ENCODE results near the gene LEKR1.
"Not testable (repeated sequence)": the region's sequence is repeated elsewhere in the genome, so short reads cannot be mapped to it uniquely, and the experiment has no call there.

Gene LEKR1

DNA sequence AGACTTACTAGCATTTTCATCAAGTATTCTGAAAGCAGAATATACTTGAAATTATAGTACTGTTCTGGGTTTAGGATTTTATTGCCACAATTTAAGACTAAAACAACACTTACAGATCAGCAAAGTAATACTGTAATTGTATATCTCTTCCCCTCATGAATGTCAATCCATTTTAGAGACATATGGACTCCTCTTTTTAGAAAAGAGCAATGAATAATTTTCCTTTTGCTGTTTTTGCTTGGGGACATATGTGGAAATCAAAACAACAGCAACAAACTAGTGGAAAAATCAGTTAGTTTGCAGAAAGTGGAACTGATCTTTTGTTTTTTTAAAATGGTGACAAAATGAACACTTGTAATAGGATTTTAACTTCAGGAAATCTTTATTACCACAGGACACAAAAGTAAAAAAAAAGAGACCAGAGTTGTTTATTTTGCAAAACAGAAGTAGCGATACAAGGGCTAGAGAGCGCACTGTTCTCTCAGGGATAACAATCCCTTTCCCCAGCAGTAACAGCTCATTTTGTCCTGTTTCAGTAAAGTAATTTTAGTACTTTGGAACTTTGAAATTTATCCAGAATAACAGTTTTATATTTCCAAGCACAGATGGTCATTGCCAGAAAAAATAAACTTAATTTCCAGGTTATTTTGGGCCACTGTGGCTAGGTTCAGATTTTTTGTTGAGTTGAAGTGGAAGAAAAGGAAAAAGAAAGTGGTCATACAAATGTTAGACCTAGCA lies 17.1 kb downstream of the LEKR1 start:
- peaks cover 8% of the 10 kb centered on the region for H3K4me1 ChIP-seq (ENCODE audit: control insufficient read depth, low read depth, low read length)
- no peaks in the 10 kb centered on the region for H3K9me3 ChIP-seq (ENCODE audit: control insufficient read depth, low read depth, low read length)
- no peaks in the 10 kb centered on the region for H3K27me3 ChIP-seq (ENCODE audit: control insufficient read depth, insufficient read depth, low read length)
- no peak overlapping the region for H3K9ac ChIP-seq (ENCODE audit: low read length)
- no peaks in the 10 kb centered on the region for H3K36me3 ChIP-seq (ENCODE audit: control insufficient read depth, low read depth, low read length)
- H3K27ac ChIP-seq (ENCODE audit: low read length), result no peak overlapping the region
- H3K4me3 ChIP-seq (ENCODE audit: low read length), result no peak overlapping the region

DNA sequence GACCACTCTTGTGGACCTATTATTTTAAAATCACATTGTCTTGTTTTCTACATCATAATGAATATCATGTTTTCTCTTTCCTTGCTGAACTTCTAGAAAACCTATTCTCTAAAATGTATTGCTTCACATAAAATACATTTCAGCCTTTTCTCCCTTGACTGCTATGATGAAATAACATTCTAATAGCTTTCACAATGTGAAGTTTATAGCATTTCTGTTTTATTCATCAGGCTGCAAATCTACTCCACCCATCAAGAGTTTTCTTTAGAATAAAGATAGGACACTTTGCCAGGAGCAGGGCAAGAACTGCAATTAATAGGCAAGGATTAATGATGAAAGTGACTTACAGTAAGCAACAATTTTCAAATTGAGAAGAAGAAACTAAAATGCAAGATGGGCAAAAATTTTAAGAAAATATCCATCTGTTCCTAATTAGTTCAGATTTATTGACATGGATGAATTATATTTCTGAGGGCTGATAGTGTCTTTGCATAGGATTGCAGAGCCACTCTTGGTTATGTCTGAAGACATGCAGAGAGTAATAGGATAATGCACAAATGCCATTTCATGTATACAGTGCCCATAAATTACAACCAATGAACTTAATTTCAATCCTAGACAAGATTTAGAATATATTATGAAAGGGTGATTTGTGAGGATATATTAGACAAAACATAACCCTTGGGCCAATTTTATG lies 21.7 kb downstream of the LEKR1 start:
- Histone ChIP-seq H3K9ac (ENCODE audit: low read length) (no peak overlapping the region), H3K36me3 (ENCODE audit: control insufficient read depth, low read depth, low read length) (no peaks in the 10 kb centered on the region), H3K27ac (ENCODE audit: low read length) (no peak overlapping the region), H3K4me3 (ENCODE audit: low read length) (no peak overlapping the region), H3K27me3 (ENCODE audit: control insufficient read depth, insufficient read depth, low read length) (no peaks in the 10 kb centered on the region), H3K4me1 (ENCODE audit: control insufficient read depth, low read depth, low read length) (no peaks in the 10 kb centered on the region), H3K9me3 (ENCODE audit: control insufficient read depth, low read depth, low read length) (no peaks in the 10 kb centered on the region)

DNA sequence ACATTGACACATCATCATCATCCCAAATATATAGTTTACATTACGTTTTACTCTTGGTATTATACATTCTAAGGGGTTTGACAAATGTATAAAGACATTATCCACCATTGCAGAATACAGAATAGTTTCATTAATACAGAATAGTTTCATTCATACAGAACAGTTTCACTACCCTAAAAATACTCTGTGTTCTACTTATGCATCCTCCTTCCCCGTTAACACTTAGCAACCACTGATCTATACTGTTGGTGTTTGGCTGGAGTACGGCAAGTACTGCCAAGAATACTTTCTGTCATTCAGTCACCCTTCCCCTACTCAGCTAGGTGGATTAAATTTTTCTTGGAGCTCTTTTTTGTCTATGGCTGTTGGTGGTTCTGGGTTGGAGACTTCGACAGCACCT lies 33.4 kb downstream of the LEKR1 start:
- H3K4me1 ChIP-seq (ENCODE audit: control insufficient read depth, low read depth, low read length), result no peaks in the 10 kb centered on the region
- H3K9me3 ChIP-seq (ENCODE audit: control insufficient read depth, low read depth, low read length), result no peaks in the 10 kb centered on the region
- no peak overlapping the region for H3K4me3 ChIP-seq (ENCODE audit: low read length)
- H3K27ac ChIP-seq (ENCODE audit: low read length), result no peak overlapping the region
- H3K9ac ChIP-seq (ENCODE audit: low read length), result no peak overlapping the region
- no peaks in the 10 kb centered on the region for H3K27me3 ChIP-seq (ENCODE audit: control insufficient read depth, insufficient read depth, low read length)
- H3K36me3 ChIP-seq (ENCODE audit: control insufficient read depth, low read depth, low read length), result no peaks in the 10 kb centered on the region

DNA sequence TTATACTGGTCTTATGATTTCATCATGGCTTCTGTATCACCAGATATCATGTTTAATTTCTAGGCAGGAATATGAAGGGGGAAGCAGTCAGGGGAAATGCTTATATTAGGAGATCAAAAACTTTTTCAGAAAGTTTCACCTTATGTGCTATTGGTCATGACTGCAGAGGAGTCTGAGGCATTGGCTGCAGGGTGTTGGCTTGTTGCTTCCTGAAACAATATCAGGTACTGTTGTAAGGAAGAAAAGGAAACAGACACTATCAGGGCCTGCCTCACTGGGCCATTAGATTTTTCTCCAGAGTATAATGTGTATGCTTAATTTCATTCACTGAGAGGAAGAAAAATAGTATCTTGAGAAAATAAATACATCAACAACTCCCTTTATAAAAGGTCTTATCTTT lies 34.7 kb downstream of the LEKR1 start:
- no peaks in the 10 kb centered on the region for H3K4me1 ChIP-seq (ENCODE audit: control insufficient read depth, low read depth, low read length)
- no peak overlapping the region for H3K9ac ChIP-seq (ENCODE audit: low read length)
- H3K9me3 ChIP-seq (ENCODE audit: control insufficient read depth, low read depth, low read length), result no peaks in the 10 kb centered on the region
- no peaks in the 10 kb centered on the region for H3K36me3 ChIP-seq (ENCODE audit: control insufficient read depth, low read depth, low read length)
- H3K27ac ChIP-seq (ENCODE audit: low read length), result no peak overlapping the region
- H3K4me3 ChIP-seq (ENCODE audit: low read length), result no peak overlapping the region
- no peaks in the 10 kb centered on the region for H3K27me3 ChIP-seq (ENCODE audit: control insufficient read depth, insufficient read depth, low read length)

DNA sequence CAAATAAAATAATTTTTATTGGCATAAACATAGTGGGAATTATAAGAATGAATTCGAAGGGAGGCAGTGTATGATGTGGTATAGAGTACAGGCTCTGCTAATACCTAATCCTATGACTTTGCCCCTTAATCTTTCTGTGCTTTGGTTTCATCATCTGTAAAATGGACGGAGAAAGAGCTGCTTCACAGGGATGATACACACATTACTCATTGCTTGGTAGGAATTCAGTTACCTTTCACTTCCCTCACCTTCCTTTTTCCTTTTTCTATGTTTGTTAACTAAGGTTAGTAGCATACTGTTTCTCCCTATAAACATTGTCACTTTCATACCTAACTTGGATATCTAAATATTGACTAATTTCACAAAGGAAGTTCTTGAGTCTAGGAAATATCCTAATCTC lies 36.2 kb downstream of the LEKR1 start:
- no peaks in the 10 kb centered on the region for H3K27me3 ChIP-seq (ENCODE audit: control insufficient read depth, insufficient read depth, low read length)
- no peak overlapping the region for H3K27ac ChIP-seq (ENCODE audit: low read length)
- H3K36me3 ChIP-seq (ENCODE audit: control insufficient read depth, low read depth, low read length), result no peaks in the 10 kb centered on the region
- no peaks in the 10 kb centered on the region for H3K4me1 ChIP-seq (ENCODE audit: control insufficient read depth, low read depth, low read length)
- H3K9ac ChIP-seq (ENCODE audit: low read length), result no peak overlapping the region
- H3K9me3 ChIP-seq (ENCODE audit: control insufficient read depth, low read depth, low read length), result no peaks in the 10 kb centered on the region
- no peak overlapping the region for H3K4me3 ChIP-seq (ENCODE audit: low read length)

DNA sequence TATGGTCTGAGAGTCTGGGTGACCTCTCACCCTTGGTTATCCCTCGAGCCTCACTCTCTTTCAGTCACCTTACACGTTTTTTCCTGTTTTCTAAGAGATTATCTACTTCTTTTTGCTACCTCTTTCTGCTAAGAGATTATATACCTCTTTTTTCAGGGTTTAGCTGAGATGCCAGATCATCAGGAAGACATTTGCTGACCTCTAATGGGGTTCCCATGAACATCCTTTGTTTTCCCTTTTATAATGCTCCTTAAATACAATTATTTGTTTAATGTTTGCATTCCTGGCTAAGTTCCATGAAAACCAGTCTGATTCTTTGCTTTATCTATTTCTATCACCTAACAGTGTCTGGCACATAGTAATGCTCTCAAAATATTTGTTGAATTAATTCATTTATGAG lies 39.6 kb downstream of the LEKR1 start:
- Histone ChIP-seq H3K9me3 (ENCODE audit: control insufficient read depth, low read depth, low read length) (no peaks in the 10 kb centered on the region), H3K4me1 (ENCODE audit: control insufficient read depth, low read depth, low read length) (no peaks in the 10 kb centered on the region), H3K4me3 (ENCODE audit: low read length) (no peak overlapping the region), H3K36me3 (ENCODE audit: control insufficient read depth, low read depth, low read length) (no peaks in the 10 kb centered on the region), H3K27ac (ENCODE audit: low read length) (no peak overlapping the region), H3K27me3 (ENCODE audit: control insufficient read depth, insufficient read depth, low read length) (no peaks in the 10 kb centered on the region), H3K9ac (ENCODE audit: low read length) (no peak overlapping the region)

DNA sequence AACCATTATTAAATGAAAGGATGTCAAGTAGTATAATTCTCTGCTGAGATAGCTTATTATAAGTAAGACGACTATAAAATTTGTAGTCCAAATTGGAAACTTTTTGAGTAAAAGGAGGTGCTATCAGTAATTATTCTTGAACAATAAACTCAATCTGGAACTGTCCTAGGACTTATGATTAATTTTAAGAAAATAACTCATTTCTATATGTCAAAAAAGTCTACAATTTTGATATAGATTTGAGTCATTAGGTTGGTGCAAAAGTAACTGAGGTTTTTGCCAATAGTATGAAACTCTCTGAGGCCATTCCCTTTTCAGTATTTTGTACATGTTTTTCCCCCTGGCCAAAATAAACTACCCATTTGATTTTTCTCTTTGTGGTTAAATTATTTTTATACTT lies 41.0 kb downstream of the LEKR1 start:
- H3K4me1 ChIP-seq (ENCODE audit: control insufficient read depth, low read depth, low read length), result no peaks in the 10 kb centered on the region
- H3K9ac ChIP-seq (ENCODE audit: low read length), result no peak overlapping the region
- no peak overlapping the region for H3K4me3 ChIP-seq (ENCODE audit: low read length)
- H3K27me3 ChIP-seq (ENCODE audit: control insufficient read depth, insufficient read depth, low read length), result no peaks in the 10 kb centered on the region
- H3K9me3 ChIP-seq (ENCODE audit: control insufficient read depth, low read depth, low read length), result no peaks in the 10 kb centered on the region
- H3K36me3 ChIP-seq (ENCODE audit: control insufficient read depth, low read depth, low read length), result no peaks in the 10 kb centered on the region
- no peak overlapping the region for H3K27ac ChIP-seq (ENCODE audit: low read length)

DNA sequence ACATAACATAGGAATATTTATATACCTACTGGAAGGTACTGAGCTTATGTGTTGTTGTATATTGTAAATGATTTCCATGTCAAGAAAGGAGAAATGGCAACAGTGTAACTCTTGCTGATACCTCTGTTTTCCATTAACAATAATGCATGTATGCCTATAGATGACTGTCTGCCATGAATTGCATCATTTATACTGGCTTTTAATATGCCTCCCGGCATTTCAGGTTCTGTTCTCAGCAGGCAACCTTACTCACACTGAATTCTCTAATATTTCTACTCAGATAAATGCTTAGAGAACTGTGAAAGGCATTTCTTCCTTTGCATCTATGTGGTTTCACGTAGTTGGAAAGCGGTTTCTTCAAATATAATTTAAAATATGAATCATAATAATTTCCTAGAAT lies 41.8 kb downstream of the LEKR1 start:
- H3K27ac ChIP-seq (ENCODE audit: low read length), result no peak overlapping the region
- no peak overlapping the region for H3K9ac ChIP-seq (ENCODE audit: low read length)
- H3K4me3 ChIP-seq (ENCODE audit: low read length), result no peak overlapping the region
- no peaks in the 10 kb centered on the region for H3K4me1 ChIP-seq (ENCODE audit: control insufficient read depth, low read depth, low read length)
- H3K27me3 ChIP-seq (ENCODE audit: control insufficient read depth, insufficient read depth, low read length), result no peaks in the 10 kb centered on the region
- no peaks in the 10 kb centered on the region for H3K9me3 ChIP-seq (ENCODE audit: control insufficient read depth, low read depth, low read length)
- H3K36me3 ChIP-seq (ENCODE audit: control insufficient read depth, low read depth, low read length), result no peaks in the 10 kb centered on the region

DNA sequence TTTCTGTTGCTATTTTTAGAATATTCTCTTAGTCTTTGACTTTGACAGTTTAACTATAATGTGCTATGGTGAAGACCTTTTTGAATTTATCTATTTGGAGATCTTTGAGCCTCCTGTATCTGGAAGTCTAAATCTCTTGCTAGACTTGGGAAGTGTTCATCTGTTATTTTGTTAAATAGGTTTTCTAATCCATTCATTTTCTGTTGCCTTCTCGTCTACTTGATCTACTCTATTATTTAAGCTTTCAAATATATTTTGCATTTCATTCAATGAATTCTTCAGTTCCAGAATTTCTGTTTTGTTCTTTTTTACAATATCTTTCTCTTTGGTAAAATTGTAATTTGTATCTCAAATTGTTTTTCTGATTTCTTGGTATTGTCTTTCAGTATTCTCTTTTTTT lies 47.8 kb downstream of the LEKR1 start:
- Histone ChIP-seq H3K27me3 (ENCODE audit: control insufficient read depth, insufficient read depth, low read length) (no peaks in the 10 kb centered on the region), H3K4me1 (ENCODE audit: control insufficient read depth, low read depth, low read length) (no peaks in the 10 kb centered on the region), H3K9me3 (ENCODE audit: control insufficient read depth, low read depth, low read length) (peaks cover 8% of the 10 kb centered on the region), H3K9ac (ENCODE audit: low read length) (no peak overlapping the region), H3K36me3 (ENCODE audit: control insufficient read depth, low read depth, low read length) (no peaks in the 10 kb centered on the region), H3K27ac (ENCODE audit: low read length) (no peak overlapping the region), H3K4me3 (ENCODE audit: low read length) (no peak overlapping the region)

DNA sequence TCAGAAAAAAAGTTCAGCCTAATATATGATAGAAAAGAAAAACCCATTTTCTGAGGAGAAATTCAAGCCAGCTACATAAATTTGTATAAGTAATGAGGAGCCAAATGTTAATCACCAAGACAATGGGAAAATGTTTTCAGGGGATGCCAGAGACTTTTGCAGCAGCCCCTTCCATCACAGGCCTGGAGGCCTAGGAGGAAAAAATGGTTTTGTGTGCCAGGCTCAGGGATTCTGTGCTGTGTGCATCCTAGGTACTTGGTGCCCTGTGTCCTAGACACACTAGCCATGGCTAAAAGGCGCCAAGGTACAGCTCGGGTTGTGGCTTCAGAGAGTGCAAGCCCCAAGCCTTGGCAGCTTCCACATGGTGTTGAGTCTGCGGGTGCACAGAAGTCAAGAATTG lies 53.3 kb downstream of the LEKR1 start:
- H3K27ac ChIP-seq (ENCODE audit: low read length); H3K4me1 ChIP-seq (ENCODE audit: control insufficient read depth, low read depth, low read length); H3K4me3 ChIP-seq (ENCODE audit: low read length); H3K36me3 ChIP-seq (ENCODE audit: control insufficient read depth, low read depth, low read length); H3K9ac ChIP-seq (ENCODE audit: low read length); H3K27me3 ChIP-seq (ENCODE audit: control insufficient read depth, insufficient read depth, low read length): not testable (repeated sequence)
- H3K9me3 ChIP-seq (ENCODE audit: control insufficient read depth, low read depth, low read length), result peaks cover 16% of the 10 kb centered on the region

DNA sequence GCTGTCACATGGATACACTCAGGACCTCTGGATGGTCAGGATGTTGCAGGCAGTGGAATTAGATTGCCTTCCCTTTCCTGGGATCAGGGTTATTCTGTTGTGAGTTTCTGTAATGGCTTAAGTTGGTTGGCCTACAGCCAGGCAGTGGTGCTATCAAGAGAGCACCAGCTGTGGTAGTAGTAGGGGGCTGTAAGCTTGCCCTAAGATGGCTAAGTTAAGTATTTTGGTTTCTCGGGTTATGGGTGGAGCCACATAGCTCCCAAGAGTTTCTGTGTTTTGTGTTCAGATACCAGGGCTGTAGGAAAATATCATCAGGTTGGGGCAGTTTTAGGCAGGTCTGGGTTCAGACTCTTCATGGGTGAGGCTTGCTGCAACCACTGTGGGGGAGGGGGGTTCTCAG lies 59.6 kb downstream of the LEKR1 start:
- Histone ChIP-seq H3K9me3 (ENCODE audit: control insufficient read depth, low read depth, low read length) (no peaks in the 10 kb centered on the region), H3K4me3 (ENCODE audit: low read length) (no peak overlapping the region), H3K4me1 (ENCODE audit: control insufficient read depth, low read depth, low read length) (no peaks in the 10 kb centered on the region), H3K27ac (ENCODE audit: low read length) (no peak overlapping the region), H3K36me3 (ENCODE audit: control insufficient read depth, low read depth, low read length) (no peaks in the 10 kb centered on the region), H3K9ac (ENCODE audit: low read length) (no peak overlapping the region), H3K27me3 (ENCODE audit: control insufficient read depth, insufficient read depth, low read length) (no peaks in the 10 kb centered on the region)

DNA sequence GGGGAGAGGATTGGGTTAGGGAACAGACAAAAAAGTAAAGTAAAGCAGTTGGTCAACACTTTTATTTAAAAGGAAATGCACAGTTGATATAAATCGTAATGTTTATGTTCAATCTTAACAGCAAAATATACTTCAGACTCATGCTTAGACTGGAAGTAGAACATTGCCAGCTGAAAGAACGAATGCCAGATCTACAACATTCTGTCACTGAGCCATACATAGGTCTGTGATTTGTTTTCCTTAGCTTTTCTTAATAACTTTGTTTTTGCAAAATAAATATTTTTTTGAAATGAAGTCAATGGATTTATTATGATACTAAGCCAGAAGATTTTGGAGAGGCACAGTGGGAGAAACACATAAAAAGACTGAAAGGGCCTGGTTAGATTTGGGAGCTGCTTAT lies 62.0 kb downstream of the LEKR1 start:
- no peak overlapping the region for H3K27ac ChIP-seq (ENCODE audit: low read length)
- no peaks in the 10 kb centered on the region for H3K36me3 ChIP-seq (ENCODE audit: control insufficient read depth, low read depth, low read length)
- no peaks in the 10 kb centered on the region for H3K9me3 ChIP-seq (ENCODE audit: control insufficient read depth, low read depth, low read length)

More for the DNA sequence above, 62.0 kb downstream of the LEKR1 start:
- no peaks in the 10 kb centered on the region for H3K4me1 ChIP-seq (ENCODE audit: control insufficient read depth, low read depth, low read length)
- H3K27me3 ChIP-seq (ENCODE audit: control insufficient read depth, insufficient read depth, low read length), result no peaks in the 10 kb centered on the region
- H3K9ac ChIP-seq (ENCODE audit: low read length), result no peak overlapping the region
- no peak overlapping the region for H3K4me3 ChIP-seq (ENCODE audit: low read length)
